GM19468 (cell line): ENCODE data around the gene ANKFN1.
"Not testable (repeated sequence)": the region's sequence is repeated elsewhere in the genome, so short reads cannot be mapped to it uniquely, and the experiment has no call there.

Experiments
- ATAC-seq: cut with Tn5 transposase; IDR thresholded peaks from one replicate; pipeline ENCODE4 v1.9.1; 2021; ENCODE audit warnings: mild to moderate bottlenecking, moderate library complexity, moderate number of reproducible peaks; ENCODE audit not compliant: unreplicated experiment; ENCODE audit errors: extremely low read depth

ANKFN1 gene

DNA sequence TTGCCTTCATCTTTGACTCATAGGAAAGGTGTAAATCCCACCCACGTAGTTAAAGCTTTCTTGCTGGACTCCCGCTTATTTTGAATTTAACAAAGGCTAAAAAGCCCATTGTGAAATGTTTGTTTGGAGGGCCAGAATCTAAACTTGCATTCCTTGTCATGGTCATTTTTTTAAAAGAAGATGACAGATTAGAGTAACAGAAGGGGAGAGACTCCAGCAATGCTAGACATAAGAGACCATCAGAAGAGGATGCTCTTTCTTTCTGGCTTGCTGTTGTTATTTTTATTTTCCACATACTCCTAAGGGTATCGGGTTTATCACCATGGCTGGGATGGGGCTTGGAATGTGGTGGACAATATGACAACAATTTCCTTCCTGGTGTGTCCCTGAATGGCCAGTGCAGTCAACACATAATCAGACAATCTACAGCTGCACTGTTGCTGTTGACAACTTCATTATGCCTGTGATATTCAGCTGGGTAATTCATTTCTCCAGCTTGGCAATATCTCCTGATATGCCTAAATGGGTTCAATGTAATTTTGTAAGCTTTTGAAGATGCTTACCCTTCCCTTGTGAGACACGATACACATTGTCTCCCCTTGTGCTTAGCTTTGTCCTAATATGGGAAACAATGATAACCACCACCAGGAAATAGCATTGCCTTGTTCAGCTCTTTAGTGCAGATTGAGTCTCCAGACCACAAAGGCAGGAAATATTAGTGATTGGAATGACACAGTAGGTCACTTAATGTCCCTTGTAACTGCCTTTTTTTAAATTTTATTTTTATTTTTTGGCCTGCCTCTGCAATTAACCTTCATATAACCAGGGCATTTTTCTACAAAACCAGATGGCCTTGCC is 164.3 kb downstream of the ANKFN1 start:
- ATAC-seq = no peak

DNA sequence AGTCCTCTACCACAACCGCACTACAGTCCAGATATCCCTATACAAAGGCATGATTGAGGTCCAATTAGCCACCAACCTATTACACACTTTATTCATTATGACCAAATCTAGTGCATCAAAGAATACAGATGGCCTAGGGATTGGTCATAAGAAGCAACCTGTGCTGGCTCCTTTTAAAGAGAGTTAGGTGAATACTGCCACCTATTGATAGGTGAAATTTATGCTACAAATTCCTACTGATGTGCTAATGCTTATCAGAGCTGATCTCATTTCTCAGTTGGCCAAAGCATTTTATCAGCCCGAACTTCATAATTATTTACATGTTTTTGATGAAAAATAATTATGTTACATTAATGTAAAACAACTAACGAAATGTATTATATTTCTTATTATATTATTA is 166.3 kb downstream of the ANKFN1 start:
- no peak for ATAC-seq

DNA sequence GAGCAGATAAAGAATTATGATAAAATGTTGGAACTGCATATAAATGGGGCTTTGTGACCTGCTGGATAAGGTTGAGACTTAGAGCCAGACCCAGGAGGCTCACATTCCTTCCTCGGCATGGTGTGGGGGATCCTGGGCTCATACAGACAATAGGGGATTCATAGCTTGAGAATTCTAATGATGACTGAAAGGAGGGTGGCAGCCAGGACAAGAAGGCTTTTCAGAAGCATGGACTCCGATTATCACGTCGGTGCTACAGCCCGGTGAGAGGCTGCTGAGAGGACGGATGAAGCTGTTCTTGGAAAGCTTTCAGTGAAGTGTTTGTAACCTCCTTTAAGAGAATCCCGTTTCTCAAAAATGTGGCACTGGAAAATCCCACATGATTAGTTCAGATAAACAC is 167.2 kb downstream of the ANKFN1 start:
- no peak for ATAC-seq

DNA sequence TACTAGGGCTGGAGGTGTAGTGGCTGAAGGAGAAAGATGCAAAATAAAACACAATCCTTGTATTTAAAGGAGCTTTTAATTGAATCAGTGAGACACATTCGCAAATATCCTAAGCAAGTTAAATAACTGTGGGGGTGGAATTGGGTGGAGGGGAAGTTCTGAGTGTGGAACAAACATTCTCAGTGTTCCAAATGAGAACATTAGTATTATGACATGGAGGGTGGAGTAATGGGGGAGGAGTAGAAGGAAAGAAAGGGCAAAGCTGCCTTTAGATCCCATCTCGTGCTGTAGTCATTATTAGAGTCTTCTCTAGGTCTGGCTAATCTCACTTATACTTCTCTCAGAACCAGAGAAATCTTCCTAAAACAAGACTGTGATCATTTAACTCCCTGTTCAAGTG is 169.7 kb downstream of the ANKFN1 start:
- no peak for ATAC-seq

- ATAC-seq = no peak
Measured at GRCh38 chr17:56324676-56325075, 171.4 kb downstream of the ANKFN1 start.

- no peak for ATAC-seq
Measured at GRCh38 chr17:56325313-56326000, 172.2 kb downstream of the ANKFN1 start.

GRCh38 chr17:56326001-56326359 is 172.7 kb downstream of the ANKFN1 start:
- no peak for ATAC-seq

DNA sequence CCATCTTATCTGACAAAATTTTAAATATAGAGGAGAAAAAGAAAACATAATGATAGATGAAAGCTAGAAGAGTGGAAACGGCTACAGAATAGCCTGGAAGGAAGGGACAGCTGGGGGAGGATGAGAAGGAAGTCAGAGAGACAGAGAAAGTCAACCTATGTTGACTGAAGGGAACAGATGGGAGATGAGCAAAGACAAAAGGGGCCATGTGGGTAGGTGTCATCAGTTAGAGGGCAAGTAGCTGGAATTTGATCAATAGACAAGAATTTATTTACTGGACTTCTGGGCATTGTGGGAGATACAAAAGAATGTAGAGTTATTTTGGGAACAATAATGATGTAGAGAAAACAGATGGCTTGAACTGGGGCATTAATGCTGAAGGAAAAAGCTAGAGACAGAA is 194.4 kb downstream of the ANKFN1 start:
- ATAC-seq = no peak

DNA sequence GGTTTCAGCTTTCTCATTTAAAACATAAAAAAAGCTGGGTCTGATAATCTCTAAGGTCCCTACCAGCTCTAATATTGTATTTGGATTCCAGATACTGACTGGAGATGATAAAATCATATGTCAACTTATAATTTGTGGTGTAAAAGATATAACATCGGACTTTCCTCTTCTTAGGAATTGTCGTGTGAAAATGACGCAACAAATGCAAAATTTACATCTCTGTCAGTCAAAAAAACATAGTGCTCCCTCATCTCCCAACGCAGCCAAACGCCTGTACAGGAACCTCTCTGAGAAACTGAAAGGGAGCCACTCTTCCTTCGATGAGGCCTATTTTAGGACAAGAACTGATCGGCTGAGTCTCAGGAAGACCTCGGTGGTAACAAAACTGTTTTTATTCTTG is 197.3 kb downstream of the ANKFN1 start:
- ATAC-seq = no peak

- ATAC-seq = no peak
Measured at GRCh38 chr17:56351675-56352074, 198.4 kb downstream of the ANKFN1 start.

DNA sequence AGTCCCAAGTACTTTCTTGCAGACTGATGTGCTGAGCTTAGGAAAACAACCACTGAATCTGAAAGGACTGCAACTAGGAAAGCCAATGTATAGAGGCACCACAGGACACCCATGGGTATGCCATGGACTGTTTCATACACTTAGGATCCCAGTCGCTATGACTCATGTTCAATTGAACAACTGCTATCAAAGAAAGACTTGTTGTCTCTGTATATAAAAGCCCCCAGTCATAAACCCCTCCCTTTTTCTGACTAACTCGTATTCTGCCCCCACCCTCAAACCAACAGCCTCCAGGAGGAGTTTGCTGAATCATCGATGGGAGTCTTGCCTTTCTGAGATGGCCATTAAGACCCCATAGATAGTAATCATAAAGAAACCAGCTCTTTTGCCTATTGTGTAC is 205.4 kb downstream of the ANKFN1 start:
- no peak for ATAC-seq

DNA sequence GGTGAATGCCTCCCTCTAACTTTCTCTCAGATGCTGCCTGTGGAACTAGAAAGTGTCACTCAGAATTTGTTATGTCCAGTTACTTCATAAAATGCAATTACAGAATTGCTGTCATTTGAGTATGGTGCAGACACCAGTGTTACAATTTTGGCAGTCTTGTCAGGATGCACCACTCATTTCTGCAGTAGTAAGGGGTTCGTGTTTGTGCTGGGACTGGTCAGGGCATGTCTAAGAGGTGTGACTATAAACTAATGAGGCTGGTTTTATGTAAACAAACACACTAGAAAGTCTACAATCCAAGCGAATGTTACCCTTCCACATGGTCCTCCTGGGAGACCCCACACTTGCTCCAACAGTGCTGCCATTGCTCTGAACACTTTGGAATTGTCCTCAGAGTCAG is 206.2 kb downstream of the ANKFN1 start:
- no peak for ATAC-seq

GRCh38 chr17:56367366-56367765 is 214.1 kb downstream of the ANKFN1 start:
- no peak for ATAC-seq

GRCh38 chr17:56373981-56374833 is 220.9 kb downstream of the ANKFN1 start:
- no peak for ATAC-seq

GRCh38 chr17:56389356-56389755 is 236.1 kb downstream of the ANKFN1 start:
- no peak for ATAC-seq

GRCh38 chr17:56392321-56392720 is 239.0 kb downstream of the ANKFN1 start:
- ATAC-seq = no peak

- no peak for ATAC-seq
Measured at GRCh38 chr17:56393156-56393555, 239.9 kb downstream of the ANKFN1 start.

DNA sequence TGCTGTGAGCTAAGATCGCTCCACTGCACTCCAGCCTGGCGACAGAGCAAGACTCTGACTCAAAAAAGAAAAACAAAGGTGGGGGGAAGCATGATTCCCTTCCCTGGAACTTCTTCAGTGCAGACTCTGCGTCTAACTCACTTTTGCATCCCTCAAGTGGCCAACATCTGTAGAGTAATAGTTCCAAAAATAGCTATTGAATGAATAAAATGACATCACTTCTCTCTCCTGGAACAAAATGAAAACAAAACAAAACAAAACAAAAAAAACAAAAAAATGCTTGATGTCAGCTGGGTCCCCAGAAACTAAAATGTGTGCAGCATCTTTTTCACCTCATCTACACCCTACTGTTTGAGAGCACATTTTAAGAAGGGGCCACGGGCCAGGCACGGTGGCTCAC is 242.5 kb downstream of the ANKFN1 start:
- no peak for ATAC-seq

DNA sequence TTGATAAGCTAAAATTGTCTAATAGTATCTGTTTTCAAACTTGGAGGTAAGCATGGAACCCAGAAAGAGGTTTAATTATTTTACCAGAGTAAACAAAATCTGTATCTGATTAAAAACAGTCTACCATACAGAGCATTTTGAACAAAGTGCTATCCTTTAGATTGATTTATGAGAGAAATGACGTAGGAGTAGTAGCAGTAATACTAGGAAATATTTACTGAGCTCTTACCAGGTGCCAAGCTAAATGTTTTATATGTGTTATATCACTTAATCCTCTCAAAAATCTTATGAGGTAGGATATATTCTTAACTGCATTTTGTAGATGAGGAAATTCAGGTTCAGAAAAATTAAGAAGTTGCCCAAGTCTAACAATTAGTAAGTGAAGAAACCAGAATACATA is 253.8 kb downstream of the ANKFN1 start:
- no peak for ATAC-seq

- ATAC-seq = not testable (repeated sequence)
Measured at GRCh38 chr17:56412356-56412755, 259.1 kb downstream of the ANKFN1 start.
